GM19023 (cell line): ENCODE data around the gene PRAC1.
"Not testable (repeated sequence)": the region's sequence is repeated elsewhere in the genome, so short reads cannot be mapped to it uniquely, and the experiment has no call there.

ENCODE experiments used
- ATAC-seq: cut with Tn5 transposase; IDR thresholded peaks from one replicate; pipeline ENCODE4 v1.9.1; 2021; ENCODE audit warnings: mild to moderate bottlenecking, moderate library complexity; ENCODE audit not compliant: unreplicated experiment

Gene PRAC1

DNA sequence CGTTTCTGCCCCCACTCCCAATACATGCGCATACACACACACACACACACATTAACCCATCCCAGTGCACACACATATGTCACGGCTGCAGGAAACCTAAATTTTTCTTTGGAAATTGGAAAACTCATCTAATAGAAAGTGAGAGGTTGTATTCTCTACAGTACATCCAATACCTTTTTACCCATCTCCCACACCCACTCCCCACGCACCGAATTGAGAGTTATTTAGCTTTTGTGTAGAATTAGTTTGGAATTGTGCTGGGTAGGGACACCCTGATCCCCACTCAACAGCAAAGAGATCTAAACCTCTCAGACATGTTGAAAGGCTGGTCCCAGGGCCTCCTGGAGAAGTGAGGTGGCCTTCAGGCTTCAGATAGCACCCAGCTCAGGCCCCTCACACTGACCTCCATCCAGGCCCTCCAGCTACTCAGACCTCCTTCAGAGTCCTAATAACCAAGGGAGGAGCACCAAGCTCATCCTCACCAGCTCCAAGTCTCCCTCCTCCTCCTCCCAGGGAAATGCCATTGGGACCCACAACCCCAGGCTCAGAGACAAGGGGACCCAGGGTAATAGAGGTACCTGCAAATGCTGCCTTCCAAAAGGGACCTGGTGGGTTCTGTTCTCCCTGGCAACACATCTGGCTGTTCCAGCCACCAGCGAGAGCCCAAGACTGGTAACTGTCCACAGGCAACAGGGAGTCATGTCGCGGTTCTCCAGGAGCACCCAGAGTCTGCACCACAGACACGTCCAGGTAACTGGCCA is 5.3 kb upstream of the PRAC1 start:
- no peak for ATAC-seq

DNA sequence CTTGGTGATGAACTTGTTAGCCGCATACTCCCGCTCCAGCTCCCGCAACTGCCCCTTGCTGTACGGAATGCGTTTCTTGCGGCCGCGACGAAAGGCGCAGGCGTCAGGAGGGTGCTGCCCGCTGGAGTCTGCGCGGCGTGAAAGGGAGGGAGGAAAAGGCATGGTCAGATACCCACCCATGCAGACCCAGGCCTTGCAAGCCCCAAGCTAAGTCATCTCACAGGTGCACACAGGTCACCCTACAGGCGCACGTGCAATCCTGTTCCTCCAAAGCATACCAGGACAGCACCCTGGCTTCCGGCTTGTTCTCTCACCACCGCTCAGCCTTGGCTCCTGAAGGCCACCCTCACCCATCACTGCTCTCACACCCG is 4.6 kb upstream of the PRAC1 start:
- no peak for ATAC-seq

DNA sequence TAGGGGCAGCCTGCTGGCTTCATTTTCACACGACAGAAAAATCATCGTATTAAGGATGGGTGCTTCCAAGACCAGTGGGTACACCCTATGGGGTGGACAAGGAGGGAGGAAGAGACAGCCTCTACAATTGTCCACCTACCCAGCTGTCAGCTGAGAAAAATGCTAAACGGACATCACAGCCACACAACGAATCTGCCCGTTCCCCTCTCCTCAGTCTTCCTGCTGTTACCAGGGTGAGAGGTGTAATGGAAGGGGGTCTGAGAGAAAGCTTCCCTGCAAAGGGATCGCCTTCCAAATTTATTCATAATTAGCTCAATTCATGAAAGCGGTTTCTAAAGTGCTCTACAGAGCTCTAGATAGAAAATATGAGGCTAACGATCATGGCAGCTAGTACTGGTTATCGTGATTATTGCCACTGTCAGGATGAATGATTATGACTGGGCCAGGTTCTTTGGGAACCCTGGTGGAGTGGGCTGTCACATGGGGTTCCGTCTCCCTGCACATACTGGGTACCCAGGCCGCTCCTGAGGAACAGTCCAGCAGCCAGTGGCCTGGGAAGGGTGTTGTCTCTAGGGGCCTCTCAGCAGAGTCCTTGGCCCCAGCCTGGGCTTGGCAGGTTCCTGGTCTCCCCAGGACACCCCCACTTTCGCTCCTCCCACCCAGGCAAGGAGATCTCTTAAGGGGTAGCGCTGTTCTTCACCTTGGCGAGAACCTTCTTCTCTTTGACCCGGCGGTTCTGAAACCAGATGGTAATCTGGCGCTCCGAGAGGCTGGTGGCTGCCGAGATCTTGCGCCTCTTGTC is 4.0 kb upstream of the PRAC1 start:
- ATAC-seq, result no peak

DNA sequence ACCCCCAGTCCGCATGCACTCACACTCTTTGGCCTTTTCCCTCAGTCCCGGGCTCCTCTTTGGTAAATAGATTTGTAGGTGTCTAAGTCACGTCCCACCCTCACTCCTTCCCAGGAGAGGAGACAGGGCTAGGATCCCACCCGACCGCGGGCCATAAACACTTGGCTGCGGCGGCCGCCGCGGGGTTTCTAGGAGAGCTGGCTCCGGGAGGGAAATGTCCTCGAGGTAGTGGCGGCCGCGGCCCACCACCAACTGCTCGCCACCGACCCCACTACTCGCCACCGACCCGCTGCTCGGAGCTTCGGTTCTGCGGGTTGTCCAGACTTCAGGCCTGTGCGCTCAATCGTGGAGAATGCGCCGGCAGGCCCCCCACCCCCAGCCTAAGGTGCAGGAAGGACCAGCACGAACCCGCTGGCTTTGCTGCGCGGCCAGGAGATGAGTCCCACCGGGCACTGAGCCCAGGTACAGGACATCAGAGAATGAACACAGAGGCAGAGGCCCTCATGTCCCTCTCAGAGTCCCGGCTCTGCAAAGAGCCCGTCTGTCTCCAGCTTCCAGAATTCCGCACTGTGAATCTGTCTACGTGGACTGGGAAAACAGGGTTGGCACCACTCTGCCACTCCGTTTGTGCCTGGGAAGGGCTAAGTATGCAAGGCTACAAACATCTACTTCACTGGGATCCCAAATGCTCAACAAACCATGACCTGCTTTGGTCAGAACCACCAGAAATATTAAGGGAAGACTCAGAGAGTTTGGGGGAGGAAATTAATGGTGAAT is 3.2 kb upstream of the PRAC1 start:
- ATAC-seq, result no peak

DNA sequence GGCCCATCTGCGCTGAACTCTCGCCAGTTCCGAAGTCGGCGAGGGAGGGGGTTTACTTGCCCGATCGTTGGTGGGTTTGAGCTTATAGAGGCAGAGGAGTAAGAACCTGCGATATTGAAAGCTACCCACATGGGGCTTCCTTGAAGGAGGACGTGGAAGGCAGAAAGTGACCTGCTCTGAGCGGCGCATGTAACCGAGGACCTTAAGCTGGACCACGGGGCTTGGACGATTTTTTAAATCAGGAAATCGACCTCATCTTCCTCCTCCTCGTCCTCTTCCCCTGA is 2.6 kb upstream of the PRAC1 start:
- no peak for ATAC-seq

DNA sequence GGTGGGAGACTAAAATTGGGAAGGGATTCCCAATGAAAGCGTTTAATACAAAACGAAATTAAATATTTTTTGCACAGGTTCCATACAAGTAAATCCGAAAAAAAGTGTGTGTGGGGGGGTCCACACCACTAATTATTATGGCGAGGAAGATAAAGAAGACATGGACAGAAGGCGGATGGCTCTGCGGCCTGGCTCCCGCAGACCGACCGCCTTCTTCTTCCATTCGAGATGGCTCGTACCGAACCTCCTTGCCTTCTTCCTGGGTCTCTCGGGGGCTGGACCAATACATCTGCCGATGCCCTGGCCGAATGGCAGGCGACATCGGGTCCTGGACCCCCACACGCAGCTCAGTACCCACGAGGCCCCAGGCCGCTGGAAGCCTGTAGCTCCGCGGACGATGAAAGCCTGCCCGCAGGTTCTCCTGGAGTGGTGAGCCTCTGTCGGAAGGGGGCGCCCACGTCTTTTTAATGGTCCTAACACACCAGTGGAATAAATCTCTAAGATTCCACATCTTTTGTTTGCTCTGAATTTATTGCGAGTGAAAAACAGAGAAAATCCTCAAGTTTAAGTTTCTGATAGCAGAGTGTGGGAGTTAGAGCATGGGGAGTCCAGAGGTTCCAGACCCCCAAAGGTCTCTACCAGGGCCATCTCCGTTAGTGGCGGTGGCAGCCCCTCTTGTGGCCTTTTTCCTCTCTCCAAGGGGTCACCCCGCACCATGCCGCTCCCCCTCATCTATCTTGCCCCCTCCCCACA is 2.1 kb upstream of the PRAC1 start:
- no peak for ATAC-seq

DNA sequence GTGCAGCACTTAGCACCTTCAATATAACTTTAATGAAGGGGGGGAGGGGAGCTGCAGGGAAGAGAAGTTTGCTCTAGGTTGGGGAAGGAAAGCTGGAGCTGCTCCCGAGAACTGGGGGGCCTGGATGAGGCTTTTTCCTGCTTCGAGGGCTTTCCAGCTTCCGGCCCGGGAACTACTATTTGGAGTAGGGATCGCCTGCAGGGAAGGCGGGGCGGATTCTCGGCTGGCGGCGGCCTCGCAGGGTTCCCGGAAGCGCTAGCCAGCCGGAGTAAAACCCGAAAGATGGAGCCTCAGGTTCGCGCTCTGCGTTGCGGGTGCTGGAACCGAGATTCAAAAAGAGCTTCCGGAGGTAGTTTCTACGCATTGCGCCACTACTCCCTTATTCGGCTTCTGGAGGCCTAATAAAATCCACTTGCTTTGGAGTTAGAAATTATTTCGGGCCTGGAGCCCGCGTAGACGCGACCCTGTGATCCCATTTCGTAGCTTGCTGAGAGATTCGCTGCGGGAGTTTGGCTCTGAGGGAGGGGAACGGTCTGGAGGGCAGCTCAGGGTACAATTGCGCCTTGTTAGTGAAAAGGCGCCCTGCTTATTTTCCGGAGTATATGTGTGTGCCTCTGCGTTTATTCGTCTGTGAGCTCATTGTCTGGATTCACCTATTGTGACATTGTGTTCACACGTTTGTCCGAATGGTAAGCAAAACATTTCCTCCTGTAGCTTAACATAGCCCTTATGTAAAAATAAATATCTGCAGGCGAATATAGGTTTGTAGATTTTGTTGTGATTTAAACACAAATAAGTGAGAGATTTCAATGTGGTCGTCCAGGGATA is 1.3 kb upstream of the PRAC1 start:
- ATAC-seq, result no peak

DNA sequence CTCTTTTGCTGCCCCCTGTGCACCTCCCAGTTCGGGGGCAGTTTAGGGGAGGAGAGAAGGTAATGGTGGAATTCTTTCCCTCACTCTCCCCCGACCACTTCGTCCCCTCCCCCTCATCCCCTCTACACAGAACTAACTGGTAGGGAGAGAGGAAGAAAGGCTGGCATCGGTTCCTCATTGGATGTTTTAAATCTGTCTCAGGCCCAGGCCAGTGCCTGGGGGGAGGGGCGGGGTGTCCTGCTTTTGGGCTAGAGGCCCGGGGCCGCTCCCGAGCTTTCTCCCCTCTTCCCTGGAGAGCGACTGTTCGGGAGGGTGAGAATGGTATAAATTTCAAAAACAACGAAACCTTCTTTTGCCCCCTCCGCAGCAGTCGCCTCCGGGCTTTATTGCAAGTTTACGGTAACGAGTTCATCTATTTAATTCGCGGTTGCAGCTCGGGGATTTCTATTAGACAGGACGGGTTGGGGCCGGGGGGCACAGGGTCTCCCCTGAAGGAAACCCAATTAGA is 651 bp upstream of the PRAC1 start, which contains the start of gene PRAC2:
PRAC2 (plus strand) TSS at position 271 of the 508 bp plus-strand sequence. CDS start 1,226 bp downstream, outside the sequence.
- ATAC-seq, result no peak

DNA sequence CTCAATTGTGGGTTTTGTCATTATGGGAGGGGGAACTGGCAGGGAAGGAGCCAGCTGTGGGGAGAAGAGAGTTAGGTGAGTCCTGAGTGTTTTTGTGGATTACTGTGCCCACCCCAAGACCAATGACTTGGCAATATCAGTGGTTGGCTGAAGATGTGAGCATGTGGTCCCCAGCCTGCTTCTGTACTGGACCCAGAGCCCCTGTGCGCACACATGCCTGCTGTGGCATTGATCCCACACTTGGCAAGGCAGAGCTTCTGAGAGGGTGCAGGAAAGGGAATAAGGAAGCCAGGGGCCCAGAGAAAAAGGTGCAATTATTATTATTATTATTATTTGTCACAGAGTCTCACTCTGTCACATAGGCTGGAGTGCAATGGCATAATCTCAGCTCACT is 1.3 kb downstream of the PRAC1 start:
- no peak for ATAC-seq

DNA sequence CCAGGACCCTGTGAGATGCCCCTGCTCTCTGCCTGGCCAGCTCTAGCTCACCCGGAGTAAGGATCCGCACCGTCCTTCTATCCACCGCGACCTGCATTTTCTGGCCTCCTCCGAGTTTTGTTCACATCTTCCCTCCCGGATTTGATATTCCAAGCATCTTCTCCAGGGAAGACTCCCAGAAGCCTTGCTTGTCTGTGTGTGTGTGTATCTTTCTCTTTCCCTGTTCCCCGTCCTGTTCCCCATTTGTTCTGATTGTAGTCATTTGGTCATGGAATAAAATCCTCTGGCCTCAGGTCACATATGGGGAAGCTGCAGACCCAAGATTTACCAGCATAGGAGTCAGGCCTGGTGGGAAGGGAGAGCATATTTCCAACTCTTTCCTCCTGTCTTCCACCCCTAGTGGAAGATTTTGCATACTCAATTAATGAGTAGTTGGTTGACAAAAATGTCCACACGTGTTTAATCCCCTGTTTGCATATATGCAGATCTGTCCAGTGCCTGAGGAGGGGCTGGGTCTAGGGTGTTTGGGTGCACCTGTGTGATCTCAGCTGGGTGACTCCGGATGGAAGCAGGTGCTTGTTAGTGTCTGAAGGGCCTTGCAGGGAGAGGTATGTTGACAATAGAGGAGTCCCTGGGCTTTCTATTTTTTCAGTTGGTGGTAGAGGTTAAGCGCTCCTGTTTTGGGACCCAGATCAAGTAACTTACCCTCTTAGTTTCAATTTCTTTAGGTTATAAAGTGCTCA is 1.9 kb downstream of the PRAC1 start:
- ATAC-seq, result no peak

DNA sequence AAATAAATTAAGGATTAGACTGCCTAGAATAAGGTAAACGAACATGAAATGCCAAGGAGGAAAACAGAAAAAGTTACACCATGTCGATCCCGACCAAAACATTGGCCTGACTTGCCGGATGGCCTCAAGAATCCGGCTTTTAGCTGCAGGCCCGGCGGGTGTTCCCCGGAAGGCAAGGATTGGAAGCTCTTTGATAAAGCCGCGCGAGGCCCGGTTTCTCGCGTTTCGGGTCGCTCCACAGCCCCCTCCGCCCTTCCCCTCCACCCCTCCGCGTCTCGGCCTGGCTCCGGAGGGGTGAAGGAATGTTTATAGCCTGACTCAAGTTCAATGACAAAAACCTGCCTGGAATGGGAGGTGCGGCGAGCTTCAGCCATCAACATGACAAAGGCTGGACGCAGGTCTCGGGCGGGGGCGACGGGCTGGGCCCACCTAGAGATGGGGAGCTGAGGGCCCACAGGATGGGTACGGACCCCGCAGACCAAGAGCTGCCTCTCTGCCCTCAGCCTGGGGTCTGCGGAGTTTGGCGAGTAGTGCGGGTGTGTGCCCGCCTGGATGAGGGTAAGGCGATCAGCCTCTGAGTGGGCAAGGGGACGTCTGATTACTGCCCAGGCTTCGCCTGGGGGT is 2.6 kb downstream of the PRAC1 start:
- ATAC-seq, result no peak

DNA sequence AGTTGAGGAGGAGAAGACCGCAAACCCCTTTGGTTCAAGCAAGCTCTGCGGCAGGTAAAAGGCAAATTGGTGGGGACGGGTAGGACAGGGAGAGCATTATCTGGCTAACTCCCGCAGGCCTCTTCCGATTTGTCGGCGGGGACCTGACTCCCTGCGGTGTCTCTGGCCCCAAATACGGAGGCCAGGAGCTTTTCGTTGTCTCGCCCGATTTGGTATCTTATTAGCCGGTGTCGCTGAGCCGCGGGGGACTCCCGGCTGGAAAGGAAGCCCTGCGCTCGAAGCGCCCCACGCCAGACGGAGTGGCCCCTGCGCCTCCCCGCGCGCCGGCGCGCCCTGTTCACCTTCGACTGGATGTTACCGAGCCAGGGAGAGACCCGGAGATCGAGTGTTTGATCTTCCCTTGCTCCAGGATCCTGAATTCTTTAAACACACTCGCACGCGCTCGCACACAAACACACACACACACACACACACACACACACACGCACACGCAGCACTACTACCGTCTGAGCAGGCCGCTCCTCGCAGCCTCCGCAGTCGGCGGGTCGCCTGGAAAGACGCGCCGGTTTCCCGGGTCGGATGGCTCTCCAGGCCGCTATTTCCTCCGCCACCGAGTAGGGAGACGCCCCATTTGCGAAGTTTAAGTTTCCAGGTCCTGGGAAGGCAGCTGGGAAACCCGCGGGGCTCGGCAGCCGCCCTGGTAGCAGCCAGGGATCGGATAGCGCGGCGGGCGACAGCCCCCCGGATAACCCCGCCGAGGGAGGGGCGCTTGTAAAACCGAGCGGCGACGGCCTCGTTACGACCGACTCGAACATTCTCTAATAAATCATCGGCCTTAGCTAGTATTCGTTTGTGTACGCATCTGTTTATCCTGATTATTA is 3.3 kb downstream of the PRAC1 start:
- no peak for ATAC-seq

DNA sequence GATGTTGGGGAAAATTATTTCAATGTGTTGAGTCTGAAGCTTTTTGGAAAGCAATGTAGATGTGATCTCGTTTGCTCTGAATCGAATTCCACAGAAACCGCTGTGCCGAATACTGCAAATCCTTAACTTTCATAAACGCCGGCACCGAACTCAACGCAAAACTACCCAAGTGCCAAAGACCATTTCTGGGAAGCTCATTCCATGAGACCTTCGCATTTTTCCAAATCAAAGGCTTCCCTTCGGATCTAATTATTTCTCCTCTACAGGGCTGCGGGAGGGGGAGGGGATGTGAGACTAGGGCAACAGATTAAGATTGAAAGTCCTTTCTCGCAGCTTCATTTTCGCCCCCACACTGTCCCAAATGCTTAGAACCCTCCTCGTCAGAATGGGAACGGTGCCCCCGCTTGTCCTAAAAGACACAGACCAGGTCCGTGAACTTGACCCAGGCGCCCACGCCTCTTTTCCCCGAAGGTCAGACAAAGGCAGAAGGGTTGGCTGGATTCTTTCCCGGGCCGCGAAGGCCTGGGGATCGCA is 4.0 kb downstream of the PRAC1 start:
- ATAC-seq, result no peak

DNA sequence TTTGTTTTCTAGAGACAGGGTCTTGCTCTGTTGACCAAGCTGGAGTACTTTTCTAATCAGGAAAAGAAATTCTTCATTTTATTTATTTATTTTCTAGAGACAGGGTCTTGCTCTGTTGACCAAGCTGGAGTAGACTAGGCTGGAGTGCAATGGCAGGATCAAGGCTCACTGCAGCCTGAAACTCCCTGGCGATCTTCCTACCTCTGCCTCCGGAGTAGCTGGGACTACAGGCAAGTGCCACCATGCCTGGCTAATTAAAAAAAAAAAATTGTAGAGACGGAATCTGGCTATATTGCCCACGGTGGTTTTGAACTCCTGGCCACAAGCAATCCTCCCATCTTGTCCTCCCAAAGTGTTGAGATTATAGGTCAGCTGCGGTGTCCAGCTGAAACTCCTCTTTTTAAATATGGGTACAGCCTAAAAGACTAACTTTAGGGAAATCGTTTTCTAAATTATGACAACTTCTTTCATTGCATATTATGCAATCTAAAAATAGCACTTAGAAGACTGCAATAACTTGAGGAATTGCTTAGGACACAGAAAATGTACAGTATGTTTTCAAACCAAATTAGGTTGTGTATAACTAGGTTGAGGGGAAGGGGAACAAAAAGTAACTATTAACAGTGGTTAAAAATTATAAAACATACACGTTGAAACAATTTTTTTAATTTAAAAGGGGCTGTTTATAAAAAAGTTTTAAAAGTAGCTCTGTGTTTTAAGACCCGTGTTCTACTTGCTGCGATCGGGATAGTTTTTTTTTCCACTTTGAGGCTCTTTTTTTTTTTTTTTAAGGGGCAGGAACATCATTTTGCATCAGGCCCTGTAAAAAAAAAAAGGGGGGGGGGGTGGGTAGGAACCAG is 4.7 kb downstream of the PRAC1 start:
- no peak for ATAC-seq

DNA sequence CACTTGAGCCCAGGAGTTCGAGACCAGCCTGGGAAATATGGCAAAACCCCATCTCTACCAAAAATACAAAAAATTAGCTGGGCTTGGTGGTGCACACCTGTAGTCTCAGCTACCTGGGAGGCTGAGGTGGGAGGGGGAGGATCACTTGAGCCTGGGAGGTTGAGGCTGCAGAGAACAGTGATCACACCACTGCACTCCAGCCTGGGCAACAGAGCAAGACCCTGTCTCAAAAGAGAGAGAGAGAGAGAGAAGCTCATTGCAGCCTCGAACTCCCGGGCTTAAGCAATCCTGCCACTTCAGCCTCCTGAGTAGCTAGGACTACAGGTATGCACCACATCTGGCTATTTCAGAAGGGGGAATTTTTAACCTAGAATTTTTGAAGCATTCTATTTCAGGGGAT is 5.8 kb downstream of the PRAC1 start:
- ATAC-seq, result not testable (repeated sequence)

DNA sequence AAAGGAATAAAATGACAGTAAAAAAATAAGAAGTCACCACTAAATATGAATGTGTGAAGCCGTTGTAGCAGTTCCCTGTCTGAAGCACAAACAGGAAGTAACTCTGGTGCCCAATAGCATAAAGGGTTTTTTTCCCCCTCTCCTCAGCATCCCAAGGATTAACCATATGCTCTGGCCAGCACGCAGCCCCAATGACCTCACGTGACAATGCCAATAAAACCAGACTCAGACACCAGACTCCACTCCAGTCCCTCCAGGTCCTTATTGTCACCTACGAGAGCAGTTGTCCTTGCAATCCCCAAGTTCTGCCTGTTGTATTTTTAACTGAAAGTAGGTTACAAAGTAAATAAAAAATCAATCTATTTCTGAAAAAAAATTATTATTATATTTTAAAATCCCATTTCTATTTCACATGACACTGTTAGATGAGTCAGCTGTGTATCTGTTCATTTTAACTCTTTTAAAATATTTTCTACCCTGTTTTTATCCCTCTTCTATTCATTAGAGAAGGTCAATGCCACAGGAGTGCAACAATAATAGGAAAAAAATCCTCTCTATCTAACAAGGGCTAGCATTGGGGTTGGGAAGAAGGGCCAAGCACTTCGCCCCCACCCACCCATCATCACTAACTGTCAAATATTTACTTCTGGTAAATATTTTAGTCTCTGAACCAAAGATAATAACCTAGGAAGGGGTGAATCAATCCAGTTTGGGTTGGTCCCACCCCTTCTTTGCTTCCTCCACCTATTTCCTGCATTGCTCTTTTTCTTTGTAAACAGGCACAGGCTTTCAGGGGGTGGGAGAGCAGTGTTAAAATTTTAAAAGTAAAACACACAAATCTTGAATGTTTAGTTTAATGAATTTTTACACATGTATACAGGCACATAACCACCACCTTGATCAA is 6.6 kb downstream of the PRAC1 start:
- ATAC-seq, result no peak
